ENCODE results near the gene EBF3.

EBF3 gene

DNA sequence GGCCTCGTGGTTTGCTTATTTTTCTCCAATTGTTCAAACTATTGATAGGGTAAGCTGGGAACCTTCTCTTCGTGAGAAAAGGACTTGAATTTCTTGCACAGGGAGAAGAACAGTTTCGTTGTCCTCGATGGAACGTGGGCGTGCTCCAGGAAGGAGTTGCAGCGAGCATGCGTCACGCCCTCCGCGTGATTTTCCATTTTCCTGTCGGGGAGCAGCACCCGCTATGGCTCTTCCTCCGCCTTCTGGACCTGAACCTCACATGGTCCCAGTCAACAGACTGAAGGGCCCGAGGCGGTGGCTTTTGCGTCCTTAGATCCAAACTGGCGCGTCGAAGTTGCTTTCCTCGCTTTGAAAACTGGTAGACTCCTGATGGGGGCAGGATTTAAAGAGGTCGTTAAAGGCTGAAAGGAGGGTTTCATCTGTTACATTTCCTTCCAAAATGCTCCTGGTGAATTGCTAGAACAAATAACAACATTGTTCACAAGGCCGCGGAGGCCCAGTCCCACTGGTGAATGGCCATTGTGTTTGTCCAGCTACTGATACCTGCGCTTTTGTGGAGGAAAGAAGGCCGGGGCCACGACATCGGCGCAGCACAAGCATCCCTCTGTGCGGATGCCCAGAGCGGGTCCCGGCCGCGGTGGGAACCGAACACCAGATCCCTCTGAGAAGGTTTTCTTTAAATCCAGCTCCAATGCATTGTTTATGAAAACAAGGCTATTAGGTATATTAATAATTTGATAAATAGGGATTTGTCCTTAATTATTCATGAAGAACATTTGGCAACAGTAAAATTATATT, 75.9 kb downstream of the EBF3 start:
- no peak for DNase-seq

DNA sequence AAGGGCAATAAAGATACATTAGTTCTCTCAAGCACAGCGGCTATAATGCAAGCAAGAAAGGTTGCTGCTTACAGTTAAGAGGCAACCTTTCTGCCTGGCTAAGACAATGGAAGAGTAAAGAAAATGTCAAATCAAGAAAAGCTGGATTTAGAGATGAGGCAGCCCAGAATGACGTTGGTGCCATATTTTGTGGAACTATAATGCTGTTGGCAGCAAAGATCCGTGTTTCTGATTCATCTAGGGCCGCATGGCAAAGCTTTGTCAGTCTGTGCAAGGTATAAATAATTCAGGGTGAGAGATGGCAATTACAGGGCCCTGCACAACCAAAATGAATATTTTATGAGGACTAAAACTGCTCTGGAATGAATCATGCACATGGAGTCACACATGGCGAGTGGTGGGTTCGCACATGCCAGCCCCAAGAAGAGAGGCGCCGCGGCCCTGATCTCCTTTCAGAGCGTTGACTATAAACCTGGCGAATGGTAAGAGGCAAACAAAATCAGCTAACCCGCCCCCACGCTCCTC, 76.6 kb downstream of the EBF3 start:
- DNase-seq: no peak

DNA sequence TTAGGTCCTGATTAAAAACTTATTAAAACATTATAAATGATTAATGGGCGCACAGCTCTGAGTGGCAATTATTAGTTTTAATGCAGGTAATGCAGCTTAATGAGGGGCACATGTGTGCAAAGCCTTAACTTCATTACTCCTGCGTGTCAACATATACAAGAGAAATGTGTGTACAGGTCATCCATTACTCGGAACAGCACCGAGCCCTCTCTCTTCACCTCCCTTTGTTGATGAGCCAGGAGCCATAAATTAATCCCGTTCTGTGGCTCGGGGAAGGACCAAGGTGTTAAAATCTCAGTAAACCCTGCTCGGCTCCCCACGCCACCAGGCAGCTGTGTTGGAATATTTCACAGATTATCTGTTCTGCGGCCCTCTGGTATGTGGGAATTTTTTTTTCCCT, 77.8 kb downstream of the EBF3 start:
- no peak for DNase-seq

DNA sequence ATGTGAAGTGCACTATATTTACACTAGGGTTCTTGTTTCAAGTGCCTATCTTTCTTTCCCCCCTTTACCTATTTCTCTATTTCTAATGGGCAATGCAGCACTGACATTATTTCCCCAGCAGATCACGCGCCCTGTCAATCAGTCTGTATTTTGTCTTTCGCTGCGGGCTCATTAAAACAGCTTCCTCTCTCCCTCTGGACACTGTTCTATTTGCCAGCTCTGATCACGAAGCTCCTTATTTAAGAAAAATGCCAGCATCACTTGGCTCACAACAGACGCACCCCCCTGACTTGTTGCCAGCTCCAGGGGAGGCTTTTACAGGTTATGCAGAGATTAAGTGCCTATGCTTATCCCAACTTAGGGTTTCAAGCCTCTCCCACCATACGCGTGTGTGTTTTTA, 78.5 kb downstream of the EBF3 start:
- DNase-seq: no peak

DNA sequence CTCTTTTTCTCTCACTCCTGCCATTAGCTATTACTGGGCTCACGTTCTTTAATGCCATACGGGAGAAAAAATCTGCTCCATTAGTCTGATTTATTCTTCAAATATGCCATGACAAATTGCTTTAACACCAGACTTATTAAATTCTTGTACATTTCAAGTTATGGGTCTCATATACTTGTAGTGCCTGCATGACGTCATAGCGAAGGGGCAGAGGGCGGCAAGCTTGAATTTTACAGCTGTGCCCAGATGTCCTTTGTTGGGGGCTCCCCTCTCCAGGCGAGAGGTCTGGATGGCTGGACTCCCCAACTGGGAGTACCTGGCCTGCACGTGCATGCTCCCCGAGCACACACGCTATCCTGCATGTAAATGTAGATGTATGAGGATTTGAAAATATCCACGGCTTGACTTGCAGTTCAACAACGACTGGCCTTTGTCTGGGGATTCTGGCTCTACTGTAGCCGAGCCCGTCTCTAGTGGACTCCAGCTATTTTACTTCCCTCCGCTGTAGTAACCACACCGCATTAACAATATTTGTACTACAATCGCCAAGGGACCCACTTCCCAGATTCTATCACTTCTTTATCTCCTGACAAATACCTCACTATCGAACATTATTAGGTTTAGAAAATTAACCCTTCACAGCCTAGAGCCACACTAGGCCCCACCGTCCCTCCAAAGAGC, 79.5 kb downstream of the EBF3 start:
- no peak for DNase-seq

DNA sequence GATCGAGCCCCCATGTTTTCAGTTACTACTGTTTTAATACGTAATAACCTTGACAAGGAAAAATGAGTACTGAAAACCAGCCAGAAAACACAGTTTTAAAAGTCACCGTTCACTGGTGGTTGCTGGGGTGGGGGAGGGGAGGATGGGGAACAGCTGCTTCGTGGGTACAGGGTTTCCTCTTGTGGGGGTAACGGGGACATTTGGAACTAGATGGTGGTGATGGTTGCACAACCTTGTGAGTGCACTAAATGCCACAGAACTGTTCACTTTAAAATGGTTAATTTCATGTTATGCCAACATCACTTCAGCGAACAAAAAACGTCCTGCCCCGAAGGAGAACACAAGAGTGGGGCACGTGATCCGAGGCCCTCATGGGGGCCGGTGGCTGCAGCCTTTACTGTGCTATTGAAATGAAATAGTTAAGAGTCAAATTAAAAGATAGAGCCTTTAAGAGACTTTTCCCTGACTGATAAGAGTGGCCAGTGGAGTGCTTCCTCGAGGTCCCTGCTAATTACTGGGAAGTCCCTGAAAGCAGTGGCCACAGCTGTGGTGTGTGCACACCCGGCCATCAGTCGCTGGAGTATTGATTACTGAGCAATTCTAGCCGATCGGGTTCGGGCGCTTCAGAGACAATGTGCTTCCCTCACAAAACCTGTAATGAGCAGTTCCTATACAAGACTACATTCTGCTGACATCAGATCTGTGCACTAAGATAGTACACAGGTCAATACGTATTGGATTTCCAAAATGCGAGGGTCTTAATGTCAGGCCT, 80.3 kb downstream of the EBF3 start:
- no peak for DNase-seq

DNA sequence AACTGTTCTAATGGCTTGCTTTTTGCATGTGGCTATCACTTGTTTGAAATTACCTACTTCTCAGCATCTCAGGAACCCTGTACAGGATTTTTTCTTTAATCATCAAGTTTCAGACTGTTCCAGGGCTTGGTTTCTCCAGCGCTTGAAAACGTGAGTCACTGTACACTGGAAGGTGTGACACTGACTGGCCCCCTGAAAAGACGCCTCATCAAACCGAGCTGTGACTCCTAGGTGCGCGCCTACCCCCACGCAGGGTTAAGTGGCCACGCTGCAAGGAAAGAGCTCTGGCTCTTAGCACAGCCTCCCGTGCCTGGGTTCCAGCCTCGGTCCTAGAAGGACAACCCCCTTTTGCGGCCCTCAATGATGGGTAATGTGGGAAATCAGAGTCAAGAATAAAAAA, 81.0 kb downstream of the EBF3 start:
- DNase-seq: no peak

DNA sequence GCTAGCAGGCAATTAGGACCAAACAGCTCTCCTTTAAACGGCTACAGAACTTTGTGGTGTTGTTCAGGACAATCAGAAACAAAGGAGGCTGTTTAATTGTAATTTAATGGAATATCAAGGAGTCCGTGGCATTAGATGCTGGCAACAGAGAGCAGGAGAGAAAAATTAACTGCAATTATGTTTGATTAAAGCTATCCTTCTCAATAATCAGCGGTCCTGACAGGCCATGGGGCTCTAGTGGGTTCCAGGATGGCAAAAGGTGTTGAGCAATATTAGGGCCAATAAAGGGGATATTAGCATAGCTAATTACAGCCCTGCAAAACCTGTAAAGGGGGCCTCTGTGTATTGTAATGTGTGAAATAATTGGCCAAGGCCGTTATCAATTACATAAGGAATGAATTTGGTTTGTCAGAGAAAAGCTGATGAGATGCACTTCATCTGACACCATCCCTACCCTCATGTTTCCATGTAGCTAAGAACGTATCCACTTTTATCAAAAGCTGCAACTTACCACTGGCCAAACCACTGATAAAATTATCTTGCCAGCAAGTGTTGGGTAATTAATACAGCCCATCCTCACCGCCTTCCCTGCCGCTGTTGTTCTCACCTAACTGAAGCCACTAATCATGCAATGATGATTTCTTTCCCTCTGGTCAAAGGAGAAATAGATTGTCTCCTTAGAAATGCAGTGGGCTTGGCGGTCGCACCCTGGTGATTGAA, 81.6 kb downstream of the EBF3 start:
- DNase-seq: no peak

DNA sequence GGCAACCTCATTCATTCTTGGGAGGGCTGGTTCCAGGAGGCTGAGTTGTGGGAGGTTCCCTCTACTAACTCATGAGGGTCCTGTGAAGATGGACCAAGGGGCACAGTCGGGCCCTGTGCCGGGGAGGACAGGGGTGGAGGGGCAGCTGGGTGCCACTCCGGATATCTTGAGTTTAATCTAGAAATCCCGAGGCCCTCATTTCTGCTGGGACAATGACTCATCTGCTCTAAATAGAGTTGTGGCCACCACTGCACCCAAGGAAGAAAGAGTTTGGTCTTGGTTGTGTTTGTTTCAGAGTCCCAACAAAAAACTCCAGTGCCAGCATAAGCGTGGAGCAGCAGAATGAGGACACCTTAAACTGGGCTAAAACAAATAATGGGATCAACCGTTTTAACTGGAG, 82.4 kb downstream of the EBF3 start:
- no peak for DNase-seq

DNA sequence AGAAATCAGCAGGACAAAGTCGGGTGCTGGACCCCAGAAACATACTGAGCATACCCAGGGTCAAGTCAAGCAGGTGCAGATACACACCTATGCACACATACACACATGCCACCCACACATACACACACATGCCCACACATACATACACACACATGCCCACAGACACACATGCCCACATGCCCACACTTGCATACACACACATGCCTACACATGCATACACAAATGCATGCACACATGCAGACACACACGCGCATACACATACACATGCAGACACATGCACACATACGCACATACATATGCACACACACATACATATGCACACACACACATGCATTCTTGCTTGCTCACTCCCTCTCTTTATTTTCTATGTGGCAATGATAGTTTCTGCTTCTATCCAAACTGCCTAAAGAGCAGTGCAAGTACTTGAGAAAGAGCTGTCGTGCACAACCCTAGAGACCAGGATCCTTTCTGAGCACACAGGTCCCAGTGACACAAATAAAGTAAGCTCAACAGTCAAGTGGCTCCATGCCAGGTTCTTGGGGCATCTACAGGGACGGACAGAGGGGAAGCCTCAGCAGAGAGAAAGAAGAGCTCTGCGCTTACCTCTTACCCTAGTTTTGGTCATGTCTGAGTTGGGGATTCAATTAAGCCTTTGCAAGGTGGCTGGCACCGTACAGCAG, 83.7 kb downstream of the EBF3 start:
- no peak for DNase-seq

DNA sequence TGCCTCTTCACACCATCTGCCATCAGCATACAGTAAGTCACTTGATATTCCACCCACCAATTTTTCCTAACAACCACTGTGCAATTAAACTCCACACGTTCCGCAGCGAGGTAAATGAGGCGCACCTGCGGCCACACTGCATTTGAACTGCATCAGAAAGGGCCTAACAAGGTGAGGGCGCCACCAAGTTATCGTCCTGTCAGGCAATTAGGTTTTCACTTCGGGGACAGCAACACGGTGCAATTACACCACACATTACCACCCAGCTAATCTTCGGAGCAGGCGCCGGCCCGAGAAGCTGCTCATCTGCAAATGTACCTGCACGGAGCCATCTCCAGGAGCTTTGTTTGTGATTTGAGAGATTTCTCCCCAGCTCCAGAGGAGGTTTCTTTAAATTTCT, 84.4 kb downstream of the EBF3 start:
- DNase-seq: no peak

DNA sequence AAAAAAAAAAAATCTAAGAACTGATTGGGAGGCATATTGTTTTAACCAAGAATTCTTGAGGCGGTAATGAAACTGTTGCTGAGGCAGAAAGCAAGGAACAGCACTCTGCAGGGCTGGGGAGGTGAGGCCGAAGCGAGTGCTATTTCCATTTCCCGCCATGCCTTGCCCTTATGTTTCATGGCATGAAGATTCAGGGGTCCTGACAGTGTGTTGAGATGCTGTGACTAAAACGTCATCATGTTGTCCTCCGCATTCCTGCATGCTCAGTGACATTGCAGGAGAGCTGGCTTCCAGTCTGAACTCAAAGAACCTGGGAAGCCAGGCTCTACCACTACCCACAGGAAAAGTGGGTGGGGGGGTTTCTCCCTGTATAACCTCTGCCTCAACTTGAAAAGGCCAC, 85.2 kb downstream of the EBF3 start:
- DNase-seq: no peak

DNA sequence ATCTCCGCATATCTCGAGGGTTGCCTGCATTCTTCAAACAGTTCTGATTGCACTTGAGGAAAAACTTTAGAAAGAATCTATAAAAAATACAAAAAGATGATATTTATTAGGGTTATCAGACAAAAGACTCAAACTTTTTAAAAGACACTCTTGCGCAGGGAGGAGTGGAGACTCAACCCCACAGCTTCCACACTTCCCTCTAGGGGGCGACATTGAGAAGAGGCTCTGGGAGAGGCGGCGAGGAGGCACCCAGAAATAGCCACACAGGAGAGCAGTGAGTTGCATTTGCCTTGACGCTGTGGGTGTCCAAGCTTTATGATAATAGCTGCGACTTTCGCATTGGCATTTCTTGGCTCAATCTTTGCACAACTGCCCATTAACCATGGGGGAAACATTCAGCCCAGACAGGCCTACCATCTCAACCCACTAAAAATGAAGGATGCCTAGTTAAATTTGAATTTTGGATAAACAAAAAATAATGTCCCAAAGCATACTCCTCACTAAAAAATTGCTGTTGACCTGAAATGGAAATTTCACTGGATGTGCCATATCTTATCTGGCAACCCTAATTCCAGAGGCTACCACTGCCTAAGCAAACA, 86.2 kb downstream of the EBF3 start:
- no peak for DNase-seq

DNA sequence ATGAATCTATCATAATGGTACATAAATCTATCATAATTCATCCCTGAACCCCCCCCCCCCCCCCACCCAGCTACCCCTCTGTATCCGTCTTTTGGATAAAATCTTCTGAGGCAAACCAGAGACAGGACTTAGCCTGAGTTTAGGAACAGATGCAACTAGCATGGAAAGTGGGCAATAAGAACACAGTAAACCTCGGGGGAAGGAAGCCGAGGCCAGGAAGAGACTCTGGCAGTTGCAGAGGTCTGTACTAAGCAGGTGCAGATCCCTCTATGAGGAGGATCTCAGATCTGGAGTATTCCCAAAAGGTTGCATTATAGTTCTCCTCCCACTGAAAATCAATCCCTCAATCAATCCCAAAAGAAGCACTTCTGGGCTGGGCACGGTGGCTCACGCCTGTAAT, 87.2 kb downstream of the EBF3 start:
- DNase-seq: no peak

DNA sequence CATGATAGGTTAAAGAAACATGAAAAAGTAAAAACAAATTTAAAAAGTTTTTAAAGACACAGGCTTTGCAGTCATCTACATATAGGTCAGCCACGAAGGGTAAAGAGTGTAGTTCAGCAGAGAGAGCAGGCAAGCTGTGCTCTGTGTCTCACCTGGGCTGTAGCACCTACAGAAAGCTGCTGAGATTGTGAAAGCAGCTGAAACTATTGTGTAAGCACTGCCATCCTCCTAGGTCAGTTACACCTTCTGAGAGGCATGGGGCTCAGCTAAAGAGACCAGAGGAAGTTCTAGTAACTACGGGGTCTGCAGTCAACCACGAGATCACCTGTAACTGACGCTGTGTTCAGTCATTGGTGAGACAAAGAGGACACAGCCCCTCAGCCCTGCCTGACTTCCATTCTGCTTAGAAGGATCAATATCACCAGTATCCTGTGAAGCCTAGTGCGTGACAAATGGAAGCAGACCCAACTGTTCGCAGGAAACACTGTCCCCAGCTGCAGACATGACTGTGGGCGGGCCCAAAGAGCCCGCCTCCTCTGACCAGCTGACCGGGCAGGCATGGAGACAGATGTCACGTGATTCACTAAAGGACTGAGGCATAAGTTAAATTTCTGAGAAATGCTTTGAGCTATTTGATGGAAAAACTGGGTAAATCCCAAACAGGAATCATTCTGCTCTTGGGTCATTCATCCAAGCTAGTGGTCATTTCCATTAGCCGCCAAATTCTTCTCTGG, 87.9 kb downstream of the EBF3 start:
- no peak for DNase-seq

DNA sequence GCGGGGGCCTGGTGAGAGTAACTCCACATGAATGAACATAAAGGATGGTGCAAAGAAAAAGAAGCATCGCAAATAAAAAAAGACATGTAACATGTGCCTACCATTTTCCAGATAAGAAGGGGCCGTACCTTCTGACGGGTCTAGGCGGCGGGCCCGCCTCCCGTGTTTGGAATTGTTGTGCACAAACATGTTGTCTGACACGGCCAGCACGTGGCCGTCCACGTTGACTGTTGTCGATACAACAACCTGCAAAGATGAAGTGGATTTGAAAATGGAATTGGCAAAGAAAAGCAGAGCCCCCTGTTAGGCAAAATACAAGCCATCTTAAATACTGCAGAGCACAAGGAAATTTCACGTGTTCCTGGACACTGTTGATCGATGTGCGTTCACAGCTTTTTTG, 90.7 kb downstream of the EBF3 start:
- no peak for DNase-seq

DNA sequence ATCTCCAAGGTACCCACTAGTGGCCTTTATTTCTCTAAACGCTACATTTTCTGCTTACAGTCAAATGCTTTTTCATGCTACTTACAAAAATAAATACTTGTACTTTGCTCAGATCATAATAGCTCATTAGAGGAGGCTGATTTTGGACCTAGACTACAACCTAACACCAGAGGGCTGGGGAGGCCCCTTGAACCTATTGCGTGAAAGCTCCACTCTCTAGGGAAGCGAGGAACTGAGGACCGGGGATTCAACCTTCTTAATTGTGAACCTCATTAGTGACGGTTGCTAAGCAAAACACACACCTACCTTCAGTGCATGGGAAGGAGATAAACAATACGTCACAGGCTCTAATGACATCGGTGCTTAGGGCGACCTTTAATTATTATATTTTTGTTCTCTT, 92.1 kb downstream of the EBF3 start:
- no peak for DNase-seq

DNA sequence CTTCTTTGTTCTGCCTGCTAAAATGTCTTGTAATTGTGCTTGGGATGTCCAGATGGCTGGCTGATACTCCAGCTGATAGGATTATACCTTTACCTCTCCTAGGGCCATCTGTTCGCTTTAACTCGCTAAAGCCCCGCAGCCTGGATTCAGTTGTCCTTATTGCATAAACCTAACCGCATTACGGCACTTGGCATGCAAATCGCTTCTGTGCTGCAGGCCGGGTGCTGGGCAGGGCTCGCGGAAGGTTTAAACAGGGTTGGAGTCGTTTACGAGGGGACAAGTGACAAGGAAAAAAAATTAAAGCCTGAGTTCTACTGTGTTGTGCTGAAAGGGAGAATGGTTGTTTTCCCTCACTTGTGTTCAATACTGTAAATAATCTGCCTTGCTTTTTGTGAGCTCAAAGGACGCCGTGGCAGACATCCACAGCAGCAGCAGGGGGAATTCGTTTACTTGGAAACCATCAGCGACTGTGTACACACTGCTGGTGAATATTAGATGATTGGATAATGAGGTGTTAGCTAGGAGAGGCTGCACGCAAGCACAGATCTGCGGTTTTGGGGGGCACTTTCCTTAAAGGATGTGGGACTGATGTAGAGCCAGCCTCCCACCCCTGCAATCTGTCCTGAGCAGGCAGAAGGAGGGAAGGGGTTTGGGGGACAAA, 93.0 kb downstream of the EBF3 start:
- peak; percentile 84 for DNase-seq

DNA sequence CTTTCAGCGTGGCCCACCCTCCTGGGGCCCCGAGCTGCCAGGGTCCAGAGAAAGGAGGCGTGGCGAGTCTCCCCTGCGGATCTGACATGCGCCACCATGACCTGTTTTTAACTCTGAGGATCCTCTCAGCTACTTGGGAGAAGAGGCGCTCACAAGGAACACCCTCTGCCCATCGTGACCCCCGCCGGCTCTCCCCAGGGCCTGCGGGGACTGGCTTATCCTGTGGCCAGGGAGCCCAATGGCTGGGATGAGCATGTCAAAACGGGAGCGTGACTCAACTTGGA, 93.7 kb downstream of the EBF3 start:
- no peak for DNase-seq

DNA sequence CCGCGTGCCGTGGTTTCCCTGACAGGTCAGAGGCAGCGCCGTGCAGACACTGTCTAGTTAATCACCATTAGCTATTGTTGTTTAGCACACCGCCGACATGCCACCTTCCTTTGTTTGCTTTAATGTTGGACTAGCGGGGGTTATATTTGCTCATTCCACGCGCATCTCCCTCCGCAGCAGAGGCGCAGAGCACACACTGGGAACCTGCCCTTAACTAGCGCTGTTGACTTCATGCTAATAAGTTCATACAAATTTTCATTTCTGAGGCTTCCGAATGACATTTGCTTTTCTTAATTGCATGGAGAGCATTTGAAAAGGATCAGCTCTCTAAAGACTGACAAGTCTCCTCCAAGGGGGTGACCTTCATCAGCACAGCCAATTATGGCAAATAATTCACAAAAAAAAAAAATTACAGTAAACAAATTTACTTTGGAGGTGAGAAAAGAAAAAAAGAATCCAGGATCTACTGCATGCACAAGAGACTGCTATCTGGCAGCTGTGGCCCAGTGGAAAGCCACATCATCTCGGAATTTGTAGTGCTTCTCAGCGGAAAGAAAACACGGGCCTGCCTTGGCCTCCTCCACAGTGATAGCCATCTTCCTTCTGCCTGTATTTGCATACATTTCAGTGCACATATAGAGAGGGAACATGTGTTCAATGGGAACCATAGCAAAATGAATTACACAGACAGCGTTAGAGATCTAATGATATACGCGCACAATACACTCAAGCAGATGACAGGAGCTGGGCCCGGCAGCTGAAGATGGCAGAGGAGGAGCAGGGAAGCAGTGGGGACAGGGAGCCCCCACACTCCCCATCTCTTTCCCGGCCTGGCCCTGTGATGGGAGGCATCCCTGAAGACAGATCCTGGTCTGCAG, 94.2 kb downstream of the EBF3 start:
- DNase-seq: no peak
